ENCODE data around the gene RAD51B.

The RAD51B gene

DNA sequence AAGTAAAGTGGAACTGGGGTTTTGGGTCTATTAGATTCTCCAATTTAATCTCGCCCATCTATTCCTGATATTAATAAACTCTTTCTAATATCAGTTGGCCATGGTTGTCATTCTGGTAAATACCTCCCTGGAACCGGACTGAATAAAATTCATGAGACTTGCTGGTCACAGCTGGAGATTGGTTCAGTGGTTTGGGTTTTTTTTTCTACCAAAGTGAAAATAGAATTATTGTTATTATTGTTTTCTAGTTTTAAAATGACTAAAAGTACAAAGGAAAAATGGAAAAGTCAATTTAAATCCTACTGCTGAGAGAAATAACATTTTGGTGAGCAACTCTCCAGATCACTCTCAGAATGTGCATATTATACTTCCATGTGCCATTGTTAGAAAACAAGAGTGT lies 535.8 kb downstream of the RAD51B start:
- TF ChIP-seq, protein P1, sequence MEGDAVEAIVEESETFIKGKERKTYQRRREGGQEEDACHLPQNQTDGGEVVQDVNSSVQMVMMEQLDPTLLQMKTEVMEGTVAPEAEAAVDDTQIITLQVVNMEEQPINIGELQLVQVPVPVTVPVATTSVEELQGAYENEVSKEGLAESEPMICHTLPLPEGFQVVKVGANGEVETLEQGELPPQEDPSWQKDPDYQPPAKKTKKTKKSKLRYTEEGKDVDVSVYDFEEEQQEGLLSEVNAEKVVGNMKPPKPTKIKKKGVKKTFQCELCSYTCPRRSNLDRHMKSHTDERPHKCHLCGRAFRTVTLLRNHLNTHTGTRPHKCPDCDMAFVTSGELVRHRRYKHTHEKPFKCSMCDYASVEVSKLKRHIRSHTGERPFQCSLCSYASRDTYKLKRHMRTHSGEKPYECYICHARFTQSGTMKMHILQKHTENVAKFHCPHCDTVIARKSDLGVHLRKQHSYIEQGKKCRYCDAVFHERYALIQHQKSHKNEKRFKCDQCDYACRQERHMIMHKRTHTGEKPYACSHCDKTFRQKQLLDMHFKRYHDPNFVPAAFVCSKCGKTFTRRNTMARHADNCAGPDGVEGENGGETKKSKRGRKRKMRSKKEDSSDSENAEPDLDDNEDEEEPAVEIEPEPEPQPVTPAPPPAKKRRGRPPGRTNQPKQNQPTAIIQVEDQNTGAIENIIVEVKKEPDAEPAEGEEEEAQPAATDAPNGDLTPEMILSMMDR (IDR thresholded peaks at IDR 0.05), result no peak

DNA sequence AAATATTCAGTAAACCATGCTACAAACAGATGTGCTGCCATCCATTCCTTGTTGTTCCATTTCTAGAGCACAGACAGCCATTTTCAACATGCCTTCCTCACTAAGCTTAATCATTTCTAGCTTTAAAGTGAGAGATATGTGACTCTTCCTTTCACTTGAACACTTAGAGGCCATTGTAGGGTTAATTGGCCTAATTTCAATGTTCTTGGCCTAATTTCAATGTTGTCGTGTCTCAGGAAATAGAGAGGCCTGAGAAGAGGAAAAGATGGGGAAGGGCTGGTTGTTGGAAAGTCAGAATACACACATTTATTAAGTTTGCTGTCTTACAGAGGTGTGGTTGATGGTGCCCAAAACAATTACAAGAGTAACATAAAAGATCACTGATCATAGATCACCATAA lies 538.2 kb downstream of the RAD51B start:
- TF ChIP-seq, protein P1 (IDR thresholded peaks at IDR 0.05), result no peak

DNA sequence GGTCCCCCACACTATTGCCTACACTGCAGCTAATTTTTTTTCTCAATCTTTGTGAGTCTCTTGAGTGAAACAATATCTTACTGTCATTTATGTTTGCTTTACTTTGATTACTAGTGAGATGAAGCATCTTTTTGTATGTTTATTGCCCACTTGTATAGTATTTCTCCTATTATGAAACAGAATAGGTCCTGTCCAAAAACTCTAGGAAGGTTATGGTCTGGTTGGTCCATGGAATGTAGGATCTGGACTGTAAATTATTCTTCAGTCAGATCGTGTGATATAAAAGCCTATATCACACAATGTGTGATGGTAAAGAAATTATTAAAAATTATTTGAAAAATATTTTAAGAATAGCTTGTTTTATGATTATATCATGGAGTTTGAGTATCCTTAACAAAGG lies 538.9 kb downstream of the RAD51B start:
- TF ChIP-seq, protein P1 (IDR thresholded peaks at IDR 0.05), result no peak

DNA sequence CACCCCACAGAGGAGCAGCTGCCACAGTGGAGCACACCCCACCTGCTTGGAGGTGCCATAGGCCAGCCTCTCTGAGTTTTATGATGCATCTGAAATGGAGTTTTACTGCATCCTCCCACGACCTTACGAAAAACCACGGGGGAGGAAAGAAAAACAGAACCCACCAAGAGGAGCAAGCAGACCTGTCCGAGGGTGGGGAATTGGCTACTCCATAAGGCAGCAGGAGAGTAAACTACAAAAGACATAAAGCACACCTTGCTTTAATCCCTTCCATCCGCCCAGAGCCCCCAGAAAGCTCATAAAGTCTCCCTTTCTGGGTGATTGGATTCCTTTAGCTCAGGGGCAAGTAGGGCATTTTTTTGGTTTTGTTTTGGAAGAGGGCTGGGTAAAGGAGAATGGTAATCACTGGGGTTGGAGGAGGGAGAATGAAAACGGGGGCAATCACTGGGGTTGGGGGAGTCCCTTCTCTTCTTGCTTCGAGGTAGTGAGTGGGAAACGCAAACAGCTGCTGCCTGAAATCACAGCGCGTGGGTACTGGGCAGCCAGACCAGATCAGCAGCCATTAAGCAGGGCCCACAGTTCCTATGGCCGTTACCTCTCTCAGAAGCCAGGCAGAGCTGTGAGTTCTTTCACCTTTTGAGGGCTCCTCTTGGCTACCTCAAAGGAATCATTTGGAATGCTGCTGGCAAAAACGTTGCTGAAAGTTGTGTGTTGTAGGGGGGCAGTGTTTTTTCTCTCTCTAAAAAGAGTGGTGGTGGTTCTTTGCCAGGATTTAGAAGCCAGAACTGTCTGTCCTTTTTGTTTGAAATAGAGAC lies 539.6 kb downstream of the RAD51B start:
- TF ChIP-seq, protein P1 (IDR thresholded peaks at IDR 0.05), result no peak

DNA sequence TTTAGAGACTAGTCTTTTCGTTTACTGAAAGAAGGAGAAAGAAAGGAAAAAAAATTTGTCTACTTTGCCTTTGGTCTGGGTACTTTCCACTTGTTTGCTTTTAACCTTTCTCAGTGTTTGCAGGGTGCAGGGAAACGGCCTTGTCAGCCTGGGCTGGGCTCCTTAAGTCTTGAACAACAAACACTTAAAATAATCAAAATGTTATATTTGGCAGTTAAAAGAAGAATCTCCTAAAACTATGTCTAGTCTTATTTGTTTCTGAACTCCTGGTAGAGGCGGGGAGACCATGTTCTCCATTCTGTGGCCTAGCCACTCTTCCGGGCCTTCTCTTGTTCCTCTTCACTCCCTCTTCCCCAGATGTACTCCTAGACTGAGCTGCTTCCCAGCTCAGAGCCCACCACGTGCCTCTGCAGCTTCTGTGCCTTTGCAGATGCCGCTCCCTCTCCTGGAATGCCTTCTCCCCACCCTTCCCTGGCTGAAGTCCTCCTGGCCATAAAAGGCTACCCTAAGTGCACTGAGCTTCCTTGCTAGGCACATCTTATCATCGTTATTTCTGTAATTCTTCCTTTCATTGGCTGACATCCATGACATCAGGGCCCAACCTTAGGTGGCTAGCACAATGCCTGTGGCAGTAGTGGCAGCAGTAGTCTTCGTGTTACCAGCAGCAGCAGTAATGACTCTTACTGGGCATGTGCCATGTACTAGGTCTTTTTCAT lies 540.4 kb downstream of the RAD51B start:
- TF ChIP-seq, protein P1 (IDR thresholded peaks at IDR 0.05), result no peak

DNA sequence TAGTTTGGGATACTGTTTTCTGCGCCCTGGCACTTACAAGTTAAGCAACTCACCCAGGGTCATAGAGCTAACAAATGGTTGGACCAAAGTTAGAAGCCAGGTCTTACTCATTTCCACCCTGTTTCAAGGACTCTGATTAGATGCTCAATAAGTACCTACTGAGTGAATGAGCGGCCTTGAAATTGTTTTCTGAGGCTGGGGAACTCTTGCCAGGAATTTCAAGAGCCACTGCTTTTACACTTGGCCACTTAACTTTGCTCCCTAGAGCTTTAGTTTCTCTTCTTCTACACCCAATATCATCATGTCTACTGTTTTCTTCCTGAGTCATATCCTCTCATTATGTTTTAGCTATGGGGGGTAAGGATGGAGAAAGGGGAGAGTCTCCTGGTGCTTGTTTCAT lies 541.7 kb downstream of the RAD51B start:
- TF ChIP-seq, protein P1 (IDR thresholded peaks at IDR 0.05), result no peak

DNA sequence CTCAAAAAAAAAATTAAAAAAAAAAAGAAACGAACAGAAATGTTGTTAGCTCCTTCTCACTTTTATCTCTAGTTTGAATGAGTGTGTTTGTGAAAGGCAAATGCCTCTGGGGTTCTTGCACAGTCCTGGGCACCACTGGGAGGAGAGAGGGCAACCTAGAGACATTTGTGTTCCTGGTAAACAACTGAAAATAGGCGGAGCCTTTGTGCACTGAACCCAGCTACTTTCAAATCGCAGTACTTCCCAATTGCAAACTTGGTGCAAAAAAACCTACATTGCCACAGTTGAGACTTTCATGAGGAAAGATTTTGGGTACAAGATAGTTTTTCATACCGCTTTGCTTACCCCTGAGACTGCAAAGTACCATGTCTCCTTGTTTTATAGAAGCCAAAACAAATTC lies 543.3 kb downstream of the RAD51B start:
- TF ChIP-seq, protein P1 (IDR thresholded peaks at IDR 0.05), result no peak
